GM12878 (cell line): Measurements from ENCODE around the gene CDKL5. TPM values are rescaled to one million over a fixed set of nuclear protein-coding genes. Genes with fewer than 3 reads are reported as not detected.

Experiments used
- ATAC-seq: fragments of 200-7000 bp; cut with Tn5 transposase; 3 replicates; pipeline ENCODE4 v1.9.1; 2020; ENCODE audit warnings: mild to moderate bottlenecking, moderate library complexity
- BruUV-seq: library from RNA; stranded (reverse); fragments of 400-500 nt; replicated peaks from 2 replicates; lab custom pipeline; 2021; lab: Mats Ljungman, UMichigan
- CTCF ChIA-PET: fragments of 300-600 bp; sonication (Branson Sonifier 250); formaldehyde crosslinking; extraction: SDS; loops from one replicate; lab custom pipeline; 2021; ENCODE audit warnings: inconsistent platforms; lab: Yijun Ruan, JAX
- POLR2A ChIA-PET: fragments of 350-600 bp; formaldehyde crosslinking; extraction: SDS; loops from one replicate; lab custom pipeline; 2021; ENCODE audit warnings: inconsistent platforms; lab: Charles Lee
- RAD21 ChIA-PET: fragments of 300-600 bp; sonication (Branson Sonifier 250); formaldehyde crosslinking; loops from one replicate; lab custom pipeline; 2023; ENCODE audit warnings: antibody characterized with exemption; ENCODE audit not compliant: unreplicated experiment; lab: Charles Lee
- SMC1A ChIA-PET: fragments of 300-600 bp; sonication (Branson Sonifier 250); formaldehyde crosslinking; loops from one replicate; lab custom pipeline; 2023; ENCODE audit not compliant: unreplicated experiment, uncharacterized antibody; lab: Charles Lee
- DNase-seq: peaks from one replicate; pipeline ENCODE4 v3.0.0-alpha.2; 2011; ENCODE audit warnings: low read depth, low spot score
- FAIRE-seq: peaks from 3 replicates; lab custom pipeline; 2011; peaks lifted over from hg19 to GRCh38; lab: Jason Lieb, UNC
- H2AFZ ChIP-seq: 2 replicates; pipeline ENCODE4 v1.6.0; 2011; ENCODE audit warnings: low read depth, low read length, control low read depth; ENCODE audit not compliant: control insufficient read depth
- H3K27ac ChIP-seq: 2 replicates; pipeline ENCODE4 v1.5.1; 2011; ENCODE audit warnings: control low read depth; ENCODE audit not compliant: control insufficient read depth, insufficient read depth
- H3K27me3 ChIP-seq, 2 experiments: replicated peaks in 1 of 2; 2 replicates each; pipeline versions ENCODE4 v1.6.0 to v1.6.1; 2011; ENCODE audit warnings: low read length in 1 of 2; ENCODE audit not compliant: control insufficient read depth in 2 of 2, insufficient read depth in 2 of 2
- H3K36me3 ChIP-seq, 2 experiments: 2 replicates each; pipeline ENCODE4 v1.5.1; 2011; ENCODE audit warnings: low read length in 1 of 2; ENCODE audit not compliant: control insufficient read depth in 2 of 2, insufficient read depth in 2 of 2
- H3K4me1 ChIP-seq: 2 replicates; pipeline ENCODE4 v1.6.1; 2011; ENCODE audit warnings: mild to moderate bottlenecking, low read length, moderate library complexity, mixed read lengths; ENCODE audit not compliant: control insufficient read depth, insufficient read depth
- H3K4me2 ChIP-seq: 2 replicates; pipeline ENCODE4 v1.6.0; 2011; ENCODE audit warnings: control low read depth; ENCODE audit not compliant: control insufficient read depth, insufficient read depth
- H3K4me3 ChIP-seq: fragments of 200-600 bp; sonication (generic); 2 replicates; pipeline ENCODE4 v1.5.1; 2016
- H3K79me2 ChIP-seq: 2 replicates; pipeline ENCODE4 v1.6.0; 2011; ENCODE audit warnings: low read length; ENCODE audit not compliant: control insufficient read depth, insufficient read depth
- H3K9ac ChIP-seq: 2 replicates; pipeline ENCODE4 v1.8.0; 2011; ENCODE audit warnings: low read length, control low read depth, mixed read lengths; ENCODE audit not compliant: control insufficient read depth, insufficient read depth
- H3K9me3 ChIP-seq: replicated peaks from 3 replicates; pipeline ENCODE4 v1.5.1; 2011; ENCODE audit warnings: mild to moderate bottlenecking, low read length; ENCODE audit not compliant: control insufficient read depth, insufficient read depth
- H4K20me1 ChIP-seq: 2 replicates; pipeline ENCODE4 v1.6.0; 2011; ENCODE audit not compliant: control insufficient read depth, insufficient read depth
- LARP7 ChIP-seq: fragments of 450-650 bp; IDR thresholded peaks from 2 replicates; pipeline ENCODE4 v1.6.1; 2017; ENCODE audit warnings: mild to moderate bottlenecking
- MXI1 ChIP-seq: fragments of 150-350 bp; IDR thresholded peaks from 2 replicates; pipeline ENCODE4 v1.6.1; 2011; ENCODE audit warnings: low read depth, mild to moderate bottlenecking, inconsistent platforms, low read length, improper control_type of control experiment
- NFXL1 ChIP-seq: fragments of 450-650 bp; IDR thresholded peaks from 2 replicates; pipeline ENCODE4 v1.6.1; 2017; ENCODE audit warnings: antibody characterized with exemption, mild to moderate bottlenecking, borderline replicate concordance
- TCF3 ChIP-seq: IDR thresholded peaks from 2 replicates; pipeline ENCODE4 v1.6.1; 2012; ENCODE audit warnings: low read depth, mild to moderate bottlenecking, low read length, borderline replicate concordance; ENCODE audit not compliant: insufficient read depth
- WGBS: methylation state at CpG from one replicate; pipeline ENCODE4 v1.1.6; 2016; ENCODE audit warnings: low lambda C conversion rate; ENCODE audit not compliant: insufficient replicate concordance, insufficient coverage; ENCODE audit errors: missing lambda C conversion rate; 5-methylcytosine and 5-hydroxymethylcytosine counted together
- in situ Hi-C: fragments of 300-500 bp; cut with MboI; formaldehyde crosslinking; loops from 9 replicates; pipeline ENCODE4 v1.14.3; 2018; ENCODE audit warnings: mixed read lengths
- intact Hi-C: fragments of 100-400 bp; cut with micrococcal nuclease; formaldehyde crosslinking; loops from one replicate; pipeline ENCODE4 v1.14.2; 2022; ENCODE audit not compliant: unreplicated experiment
- polyA plus RNA-seq, 11 experiments: library from polyadenylated mRNA; depleted of rRNA in 4 of 11; unstranded in 6 of 11; stranded (reverse) in 5 of 11; fragments of >200 nt; fragmentation: Nextera tagmentation in 4 of 11; fragmentation: Illumina TruSeq in 1 of 11; extraction: Ambion mirVana in 4 of 11; extraction: Trizol in 1 of 11; gene quantifications; 1 replicate in 1 of 11; 2 replicates in 10 of 11; pipeline versions ENCODE4 v1.2.1 to v1.2.3, GENCODE V29; 2011 to 2016; ENCODE audit warnings: inconsistent platforms in 2 of 11, missing spikeins in 2 of 11, low read depth in 1 of 11
- total RNA-seq, 4 experiments: library from RNA; depleted of rRNA in 3 of 4; stranded (reverse); fragments of >200 nt in 3 of 4; fragmentation: Illumina TruSeq in 1 of 4; extraction: Trizol in 1 of 4; gene quantifications; 2 replicates each; pipeline versions ENCODE4 v1.2.1 to v1.2.3, GENCODE V29; 2013 to 2021
- TF ChIP-seq, protein P1 (sequence below): fragments of 450-650 bp; IDR thresholded peaks from 2 replicates; pipeline ENCODE4 v1.6.1; 2017; ENCODE audit warnings: mild to moderate bottlenecking

Gene CDKL5
- total and polyA plus RNA-seq, 10 of the 15 experiments (the other 5 are each of a cell fraction or from before 2014, with no cell fraction given): 1.4 to 14.5 (median 6.3) TPM

GRCh38 chrX:18677161-18677869 lies 251.9 kb downstream of the CDKL5 start:
- CTCF ChIA-PET: interaction anchor here (1.2 to 3.8 kb wide), 2 partner anchors 208 to 210 kb away, joined by 5 to 11 read pairs; no protein-coding TSS in a partner anchor
- FAIRE-seq: no peak

More at GRCh38 chrX:18677161-18677869, 251.9 kb downstream of the CDKL5 start:
- 69% methylated on average over 17 of the region's 17 CpGs for WGBS
- Histone ChIP-seq H3K4me1 (peaks cover 2% of the 10 kb centered on the region; the same call in 1 of the 2 replicates), H3K4me2 (no peak overlapping the region), H3K36me3 (no peaks in the 10 kb centered on the region), H3K27ac (no peak overlapping the region), H4K20me1 (no peaks in the 10 kb centered on the region), H3K79me2 (no peaks in the 10 kb centered on the region)
- no TSS peak for BruUV-seq
- TF ChIP-seq MXI1: no peak
- TF ChIP-seq LARP7: no peak
- TF ChIP-seq TCF3: no peak
- no peak for TF ChIP-seq NFXL1
- TF ChIP-seq, protein P1, sequence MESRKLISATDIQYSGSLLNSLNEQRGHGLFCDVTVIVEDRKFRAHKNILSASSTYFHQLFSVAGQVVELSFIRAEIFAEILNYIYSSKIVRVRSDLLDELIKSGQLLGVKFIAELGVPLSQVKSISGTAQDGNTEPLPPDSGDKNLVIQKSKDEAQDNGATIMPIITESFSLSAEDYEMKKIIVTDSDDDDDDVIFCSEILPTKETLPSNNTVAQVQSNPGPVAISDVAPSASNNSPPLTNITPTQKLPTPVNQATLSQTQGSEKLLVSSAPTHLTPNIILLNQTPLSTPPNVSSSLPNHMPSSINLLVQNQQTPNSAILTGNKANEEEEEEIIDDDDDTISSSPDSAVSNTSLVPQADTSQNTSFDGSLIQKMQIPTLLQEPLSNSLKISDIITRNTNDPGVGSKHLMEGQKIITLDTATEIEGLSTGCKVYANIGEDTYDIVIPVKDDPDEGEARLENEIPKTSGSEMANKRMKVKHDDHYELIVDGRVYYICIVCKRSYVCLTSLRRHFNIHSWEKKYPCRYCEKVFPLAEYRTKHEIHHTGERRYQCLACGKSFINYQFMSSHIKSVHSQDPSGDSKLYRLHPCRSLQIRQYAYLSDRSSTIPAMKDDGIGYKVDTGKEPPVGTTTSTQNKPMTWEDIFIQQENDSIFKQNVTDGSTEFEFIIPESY: no peak
- TF ChIP-seq, all 136 proteins: peak for 0
- Histone ChIP-seq H3K4me3 (no peak overlapping the region), H2AFZ (no peak overlapping the region), H3K27me3 (no peaks in the 10 kb centered on the region), H3K9me3 (no peaks in the 10 kb centered on the region; the same call in 2 of the 3 replicates), H3K9ac (no peak overlapping the region)
- DNase-seq: no peak
- in situ Hi-C loops (loop anchor here (5.0 to 10.0 kb wide), 2 partner anchors 210 to 667 kb away; partner anchors contain the start of gene PDHA1), intact Hi-C loops (loop anchor here (10.0 kb wide), 2 partner anchors 253 to 657 kb away; partner anchors contain the start of gene CDKL5)
- ChIA-PET SMC1A (interaction anchor here (1.2 to 1.5 kb wide), 2 partner anchors 9 kb away, joined by 3 to 4 read pairs; no protein-coding TSS in a partner anchor), POLR2A (interaction anchor here (0.7 kb wide), 1 partner anchor 61 kb away, joined by 3 read pairs; no protein-coding TSS in a partner anchor), RAD21 (no interaction called here)
- no peak for ATAC-seq
